ENCODE results near the gene RCSD1.
"Not testable (repeated sequence)": the region's sequence is repeated elsewhere in the genome, so short reads cannot be mapped to it uniquely, and the experiment has no call there.

The RCSD1 gene

GRCh38 chr1:167605576-167605975, 24.5 kb upstream of the RCSD1 start:
- Mint-ChIP-seq H3K27me3 (no peaks in the 10 kb centered on the region), H3K4me3 (no peak overlapping the region), H3K4me1 (ENCODE audit: low read depth) (peaks cover 50% of the 10 kb centered on the region), H3K27ac (peak overlapping the region; percentile 50), H3K36me3 (ENCODE audit: low read depth) (peaks cover 8% of the 10 kb centered on the region), H3K9me3 (peaks cover 32% of the 10 kb centered on the region)
- intact Hi-C loops (cut with micrococcal nuclease): no loop called here

- H3K27me3 Mint-ChIP-seq: no peaks in the 10 kb centered on the region
- H3K4me3 Mint-ChIP-seq: no peak overlapping the region
- H3K27ac Mint-ChIP-seq: peak overlapping the region; percentile 42
- H3K9me3 Mint-ChIP-seq: peaks cover 27% of the 10 kb centered on the region
- intact Hi-C loops (cut with micrococcal nuclease): no loop called here
- peaks cover 48% of the 10 kb centered on the region for H3K4me1 Mint-ChIP-seq (ENCODE audit: low read depth)
- peaks cover 4% of the 10 kb centered on the region for H3K36me3 Mint-ChIP-seq (ENCODE audit: low read depth)
Measured at GRCh38 chr1:167611983-167612382, 18.0 kb upstream of the RCSD1 start.

GRCh38 chr1:167612587-167613385, 17.2 kb upstream of the RCSD1 start:
- no peaks in the 10 kb centered on the region for H3K27me3 Mint-ChIP-seq
- H3K4me3 Mint-ChIP-seq: no peak overlapping the region
- peaks cover 56% of the 10 kb centered on the region for H3K4me1 Mint-ChIP-seq (ENCODE audit: low read depth)
- intact Hi-C loops (cut with micrococcal nuclease): no loop called here
- H3K36me3 Mint-ChIP-seq (ENCODE audit: low read depth): no peaks in the 10 kb centered on the region
- H3K9me3 Mint-ChIP-seq: peaks cover 19% of the 10 kb centered on the region
- H3K27ac Mint-ChIP-seq: no peak overlapping the region

- H3K27me3 Mint-ChIP-seq; H3K9me3 Mint-ChIP-seq; H3K4me3 Mint-ChIP-seq; H3K36me3 Mint-ChIP-seq (ENCODE audit: low read depth); intact Hi-C loops (cut with micrococcal nuclease): not testable (repeated sequence)
- Mint-ChIP-seq H3K4me1 (ENCODE audit: low read depth) (peaks cover 67% of the 10 kb centered on the region), H3K27ac (peak overlapping the region; percentile 20)
Measured at GRCh38 chr1:167613984-167614383, 16.0 kb upstream of the RCSD1 start.

- H3K27ac Mint-ChIP-seq: no peak overlapping the region
- H3K36me3 Mint-ChIP-seq (ENCODE audit: low read depth): no peaks in the 10 kb centered on the region
- no peak overlapping the region for H3K4me3 Mint-ChIP-seq
- H3K9me3 Mint-ChIP-seq: no peaks in the 10 kb centered on the region
- intact Hi-C loops (cut with micrococcal nuclease): no loop called here
- peaks cover 64% of the 10 kb centered on the region for H3K4me1 Mint-ChIP-seq (ENCODE audit: low read depth)
- H3K27me3 Mint-ChIP-seq: no peaks in the 10 kb centered on the region
Measured at GRCh38 chr1:167614851-167615250, 15.2 kb upstream of the RCSD1 start.

- Mint-ChIP-seq H3K36me3 (ENCODE audit: low read depth) (no peaks in the 10 kb centered on the region), H3K27me3 (no peaks in the 10 kb centered on the region), H3K27ac (peak overlapping the region; percentile 92), H3K9me3 (no peaks in the 10 kb centered on the region), H3K4me1 (ENCODE audit: low read depth) (peaks cover 70% of the 10 kb centered on the region), H3K4me3 (no peak overlapping the region)
- intact Hi-C loops (cut with micrococcal nuclease): no loop called here
Measured at GRCh38 chr1:167616521-167616920, 13.5 kb upstream of the RCSD1 start.

- H3K9me3 Mint-ChIP-seq: no peaks in the 10 kb centered on the region
- peaks cover 65% of the 10 kb centered on the region for H3K4me1 Mint-ChIP-seq (ENCODE audit: low read depth)
Measured at GRCh38 chr1:167617153-167618147, 12.6 kb upstream of the RCSD1 start.

GRCh38 chr1:167618366-167618765, 11.7 kb upstream of the RCSD1 start:
- Mint-ChIP-seq H3K27ac (peak overlapping the region; percentile 19), H3K9me3 (no peaks in the 10 kb centered on the region), H3K36me3 (ENCODE audit: low read depth) (no peaks in the 10 kb centered on the region), H3K27me3 (no peaks in the 10 kb centered on the region), H3K4me3 (no peak overlapping the region), H3K4me1 (ENCODE audit: low read depth) (peaks cover 62% of the 10 kb centered on the region)
- intact Hi-C loops (cut with micrococcal nuclease): no loop called here

More at GRCh38 chr1:167617153-167618147, 12.6 kb upstream of the RCSD1 start:
- no peaks in the 10 kb centered on the region for H3K27me3 Mint-ChIP-seq
- no peaks in the 10 kb centered on the region for H3K36me3 Mint-ChIP-seq (ENCODE audit: low read depth)
- intact Hi-C loops (cut with micrococcal nuclease): no loop called here
- H3K4me3 Mint-ChIP-seq: peak overlapping the region; percentile 60
- peak overlapping the region; percentile 92 for H3K27ac Mint-ChIP-seq

GRCh38 chr1:167618789-167619188, 11.2 kb upstream of the RCSD1 start:
- no peaks in the 10 kb centered on the region for H3K36me3 Mint-ChIP-seq (ENCODE audit: low read depth)
- intact Hi-C loops (cut with micrococcal nuclease): no loop called here
- H3K27me3 Mint-ChIP-seq: no peaks in the 10 kb centered on the region
- peak overlapping the region; percentile 19 for H3K27ac Mint-ChIP-seq
- H3K4me3 Mint-ChIP-seq: no peak overlapping the region
- no peaks in the 10 kb centered on the region for H3K9me3 Mint-ChIP-seq
- peaks cover 63% of the 10 kb centered on the region for H3K4me1 Mint-ChIP-seq (ENCODE audit: low read depth)

GRCh38 chr1:167620002-167620401, 10.0 kb upstream of the RCSD1 start:
- intact Hi-C loops (cut with micrococcal nuclease): no loop called here
- H3K4me3 Mint-ChIP-seq: no peak overlapping the region
- H3K9me3 Mint-ChIP-seq: no peaks in the 10 kb centered on the region
- H3K27me3 Mint-ChIP-seq: no peaks in the 10 kb centered on the region
- H3K27ac Mint-ChIP-seq: no peak overlapping the region
- H3K36me3 Mint-ChIP-seq (ENCODE audit: low read depth): no peaks in the 10 kb centered on the region
- H3K4me1 Mint-ChIP-seq (ENCODE audit: low read depth): peaks cover 62% of the 10 kb centered on the region

GRCh38 chr1:167621780-167622313, 8.2 kb upstream of the RCSD1 start:
- intact Hi-C loops (cut with micrococcal nuclease): no loop called here
- peaks cover 64% of the 10 kb centered on the region for H3K4me1 Mint-ChIP-seq (ENCODE audit: low read depth)
- no peak overlapping the region for H3K4me3 Mint-ChIP-seq
- H3K27me3 Mint-ChIP-seq: no peaks in the 10 kb centered on the region
- no peak overlapping the region for H3K27ac Mint-ChIP-seq
- H3K9me3 Mint-ChIP-seq: no peaks in the 10 kb centered on the region
- H3K36me3 Mint-ChIP-seq (ENCODE audit: low read depth): no peaks in the 10 kb centered on the region

GRCh38 chr1:167623951-167624350, 6.1 kb upstream of the RCSD1 start:
- H3K27me3 Mint-ChIP-seq: no peaks in the 10 kb centered on the region
- H3K27ac Mint-ChIP-seq: no peak overlapping the region
- no peaks in the 10 kb centered on the region for H3K9me3 Mint-ChIP-seq
- no peaks in the 10 kb centered on the region for H3K36me3 Mint-ChIP-seq (ENCODE audit: low read depth)
- peaks cover 59% of the 10 kb centered on the region for H3K4me1 Mint-ChIP-seq (ENCODE audit: low read depth)
- no peak overlapping the region for H3K4me3 Mint-ChIP-seq
- intact Hi-C loops (cut with micrococcal nuclease): no loop called here

GRCh38 chr1:167625040-167625823, 4.8 kb upstream of the RCSD1 start:
- Mint-ChIP-seq H3K9me3 (no peaks in the 10 kb centered on the region), H3K27ac (no peak overlapping the region), H3K4me1 (ENCODE audit: low read depth) (peaks cover 59% of the 10 kb centered on the region), H3K27me3 (no peaks in the 10 kb centered on the region), H3K4me3 (no peak overlapping the region), H3K36me3 (ENCODE audit: low read depth) (peaks cover 9% of the 10 kb centered on the region)
- intact Hi-C loops (cut with micrococcal nuclease): no loop called here

Measured in dendritic cell treated with granulocyte-macrophage colony-stimulating factor and Interleukin-4, amounts not matched to agents 40 ng/mL and 50 ng/mL, for 4 days (primary cell).